ENCODE results near the gene CLMP.

GRCh38 chr11:123219066-123219690 is 24.1 kb upstream of the CLMP start:
- TF ChIP-seq GATA2 (IDR thresholded peaks at IDR 0.05; ENCODE audit: low read depth, low read length) (no peak), GATA3 (IDR thresholded peaks at IDR 0.05; ENCODE audit: low read depth, low read length) (no peak)

Data from SH-SY5Y (cell line).